DMS79 (cell line): ENCODE data around the gene BICD2.

Source experiments
- DNase-seq: peaks from one replicate; lab custom pipeline; 2025; lab: John Stamatoyannopoulos, UW

Gene BICD2

GRCh38 chr9:92668746-92669526 is 95.7 kb downstream of the BICD2 start:
- no peak for DNase-seq

- DNase-seq = no peak
These were observed 97.6 kb downstream of the BICD2 start for GRCh38 chr9:92666912-92667532.

GRCh38 chr9:92666236-92666635 is 98.4 kb downstream of the BICD2 start:
- DNase-seq = no peak

- no peak for DNase-seq
These were observed 98.8 kb downstream of the BICD2 start for GRCh38 chr9:92665836-92666235.

GRCh38 chr9:92664394-92665152 is 100.1 kb downstream of the BICD2 start:
- DNase-seq = no peak

GRCh38 chr9:92663951-92664350 is 100.7 kb downstream of the BICD2 start:
- DNase-seq = no peak

- DNase-seq = no peak
These were observed 101.5 kb downstream of the BICD2 start for GRCh38 chr9:92663126-92663525.

- no peak for DNase-seq
These were observed 102.9 kb downstream of the BICD2 start for GRCh38 chr9:92661743-92662142.
